Nucleus accumbens (tissue), 56 donors: ENCODE data around the gene NPHP4.

Experiments
- DNase-seq, 56 donors: peaks; one replicate each; lab custom pipeline; 2025; lab: John Stamatoyannopoulos, UW

Gene NPHP4

GRCh38 chr1:5976726-5977493 is 15.3 kb downstream of the NPHP4 start:
- no peak for DNase-seq

- no peak for DNase-seq
Observed at GRCh38 chr1:5976231-5976630, 16.0 kb downstream of the NPHP4 start.

- DNase-seq: peak in 41 of 56 donors; percentile 13 to 77 (median 45)
Observed at GRCh38 chr1:5975133-5975880, 16.9 kb downstream of the NPHP4 start.

GRCh38 chr1:5974631-5975030 is 17.6 kb downstream of the NPHP4 start:
- no peak for DNase-seq

- peak in 45 of 56 donors; percentile 31 to 83 (median 65) for DNase-seq
Observed at GRCh38 chr1:5973771-5974170, 18.5 kb downstream of the NPHP4 start.

- no peak for DNase-seq
Observed at GRCh38 chr1:5972198-5972520, 20.1 kb downstream of the NPHP4 start.

GRCh38 chr1:5971471-5972197 is 20.6 kb downstream of the NPHP4 start:
- no peak for DNase-seq

GRCh38 chr1:5970610-5971273 is 21.5 kb downstream of the NPHP4 start:
- DNase-seq: no peak

- no peak for DNase-seq
Observed at GRCh38 chr1:5969168-5969567, 23.1 kb downstream of the NPHP4 start.

GRCh38 chr1:5968161-5968736 is 24.0 kb downstream of the NPHP4 start:
- DNase-seq: peak in 10 of 56 donors; percentile 2 to 33 (median 23)

GRCh38 chr1:5967351-5968160 is 24.7 kb downstream of the NPHP4 start:
- DNase-seq: peak in 1 of 56 donors; percentile 6

- DNase-seq: no peak
Observed at GRCh38 chr1:5966543-5967205, 25.6 kb downstream of the NPHP4 start.

- DNase-seq: no peak
Observed at GRCh38 chr1:5965586-5966131, 26.6 kb downstream of the NPHP4 start.

GRCh38 chr1:5962265-5963105 is 29.7 kb downstream of the NPHP4 start:
- DNase-seq: no peak

GRCh38 chr1:5961601-5962000 is 30.6 kb downstream of the NPHP4 start:
- no peak for DNase-seq

GRCh38 chr1:5960336-5960735 is 31.9 kb downstream of the NPHP4 start:
- no peak for DNase-seq

- no peak for DNase-seq
Observed at GRCh38 chr1:5959667-5960230, 32.5 kb downstream of the NPHP4 start.
